DND-41 (cell line): ENCODE results near the gene VIL1.

Experiments
- ATAC-seq: fragments of 200-7000 bp; cut with Tn5 transposase; 3 replicates; pipeline ENCODE4 v1.9.1; 2021; ENCODE audit warnings: low read depth; ENCODE audit not compliant: insufficient read depth
- DNase-seq: peaks from one replicate; pipeline ENCODE4 v3.0.0-alpha.2; 2020
- H2AFZ ChIP-seq: 2 replicates; pipeline ENCODE4 v1.6.0; 2012; ENCODE audit warnings: low read depth, low read length
- H3K27ac ChIP-seq: 2 replicates; pipeline ENCODE4 v1.5.1; 2012; ENCODE audit warnings: low read length, inconsistent platforms
- H3K27me3 ChIP-seq: fragments of 200-600 bp; sonication (generic); 2 replicates; pipeline ENCODE4 v1.6.0; 2012; ENCODE audit warnings: low read length, mild to moderate bottlenecking, inconsistent platforms; ENCODE audit not compliant: insufficient read depth, poor library complexity
- H3K36me3 ChIP-seq: 2 replicates; pipeline ENCODE4 v1.5.1; 2012; ENCODE audit warnings: low read length, inconsistent platforms; ENCODE audit not compliant: insufficient read depth
- H3K4me1 ChIP-seq: 2 replicates; pipeline ENCODE4 v1.5.1; 2012; ENCODE audit warnings: mild to moderate bottlenecking, low read length; ENCODE audit not compliant: insufficient read depth
- H3K4me2 ChIP-seq: 2 replicates; pipeline ENCODE4 v1.6.0; 2012; ENCODE audit warnings: mild to moderate bottlenecking, moderate library complexity, low read length, inconsistent platforms; ENCODE audit not compliant: insufficient read depth
- H3K4me3 ChIP-seq, 2 experiments: fragments of 200-600 bp in 1 of 2; shearing (Covaris generic) in 1 of 2; 2 replicates each; pipeline ENCODE4 v1.5.1; 2012 to 2016; ENCODE audit warnings: inconsistent platforms in 2 of 2, low read length in 2 of 2, mild to moderate bottlenecking in 2 of 2, low read depth in 1 of 2, moderate library complexity in 1 of 2
- H3K79me2 ChIP-seq: 2 replicates; pipeline ENCODE4 v1.6.0; 2012; ENCODE audit warnings: low read length, inconsistent platforms; ENCODE audit not compliant: insufficient read depth
- H3K9ac ChIP-seq: 2 replicates; pipeline ENCODE4 v1.6.0; 2012; ENCODE audit warnings: low read depth, mild to moderate bottlenecking, inconsistent platforms, low read length, moderate library complexity
- H3K9me3 ChIP-seq: 2 replicates; pipeline ENCODE4 v1.5.1; 2012; ENCODE audit warnings: low read length, moderate library complexity, mild to moderate bottlenecking, inconsistent platforms; ENCODE audit not compliant: insufficient read depth, severe bottlenecking
- H4K20me1 ChIP-seq: 2 replicates; pipeline ENCODE4 v1.6.0; 2012; ENCODE audit warnings: low read length; ENCODE audit not compliant: insufficient read depth
- EZH2 ChIP-seq: IDR thresholded peaks from 3 replicates; pipeline ENCODE4 v1.6.1; 2012; ENCODE audit warnings: borderline replicate concordance, low read depth, mild to moderate bottlenecking, moderate library complexity, low read length, inconsistent platforms; ENCODE audit not compliant: severe bottlenecking
- TF ChIP-seq, protein P1 (sequence below): IDR thresholded peaks from 2 replicates; pipeline ENCODE4 v1.5.1; 2012; ENCODE audit warnings: borderline replicate concordance, low read length, moderate library complexity, mild to moderate bottlenecking; ENCODE audit not compliant: poor library complexity, severe bottlenecking; ENCODE audit errors: extremely low read depth

Gene VIL1

GRCh38 chr2:218378053-218378452, 40.9 kb upstream of the VIL1 start:
- TF ChIP-seq, protein P1, sequence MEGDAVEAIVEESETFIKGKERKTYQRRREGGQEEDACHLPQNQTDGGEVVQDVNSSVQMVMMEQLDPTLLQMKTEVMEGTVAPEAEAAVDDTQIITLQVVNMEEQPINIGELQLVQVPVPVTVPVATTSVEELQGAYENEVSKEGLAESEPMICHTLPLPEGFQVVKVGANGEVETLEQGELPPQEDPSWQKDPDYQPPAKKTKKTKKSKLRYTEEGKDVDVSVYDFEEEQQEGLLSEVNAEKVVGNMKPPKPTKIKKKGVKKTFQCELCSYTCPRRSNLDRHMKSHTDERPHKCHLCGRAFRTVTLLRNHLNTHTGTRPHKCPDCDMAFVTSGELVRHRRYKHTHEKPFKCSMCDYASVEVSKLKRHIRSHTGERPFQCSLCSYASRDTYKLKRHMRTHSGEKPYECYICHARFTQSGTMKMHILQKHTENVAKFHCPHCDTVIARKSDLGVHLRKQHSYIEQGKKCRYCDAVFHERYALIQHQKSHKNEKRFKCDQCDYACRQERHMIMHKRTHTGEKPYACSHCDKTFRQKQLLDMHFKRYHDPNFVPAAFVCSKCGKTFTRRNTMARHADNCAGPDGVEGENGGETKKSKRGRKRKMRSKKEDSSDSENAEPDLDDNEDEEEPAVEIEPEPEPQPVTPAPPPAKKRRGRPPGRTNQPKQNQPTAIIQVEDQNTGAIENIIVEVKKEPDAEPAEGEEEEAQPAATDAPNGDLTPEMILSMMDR, result no peak
- TF ChIP-seq EZH2, result no peak
- no peaks in the 10 kb centered on the region for H3K79me2 ChIP-seq
- no peak for DNase-seq
- no peaks in the 10 kb centered on the region for H3K36me3 ChIP-seq
- no peaks in the 10 kb centered on the region for H3K27me3 ChIP-seq
- H3K9me3 ChIP-seq, result no peaks in the 10 kb centered on the region
- H3K4me3 ChIP-seq, result no peak overlapping the region
- H3K27ac ChIP-seq, result no peak overlapping the region
- H2AFZ ChIP-seq, result no peak overlapping the region
- H4K20me1 ChIP-seq, result no peaks in the 10 kb centered on the region
- ATAC-seq, result no peak
- no peak overlapping the region for H3K4me2 ChIP-seq
- no peak overlapping the region for H3K9ac ChIP-seq
- H3K4me1 ChIP-seq, result no peaks in the 10 kb centered on the region

GRCh38 chr2:218381916-218382366, 37.0 kb upstream of the VIL1 start, which contains the start of gene SLC11A1:
Gene SLC11A1, plus strand, starts transcription at chr2:218382273. Its CDS starts 96 bp downstream, at chr2:218382369.
- Histone ChIP-seq H3K4me3 (no peak within 1 kb of the TSS), H3K4me2 (no peak within 1 kb of the TSS), H3K27me3 (no peaks in the 10 kb centered on the region), H3K4me1 (no peaks in the 10 kb centered on the region), H4K20me1 (no peaks in the 10 kb centered on the region), H3K9ac (no peak within 1 kb of the TSS), H3K27ac (no peak within 1 kb of the TSS), H3K36me3 (no peaks in the 10 kb centered on the region), H3K9me3 (no peaks in the 10 kb centered on the region), H3K79me2 (no peaks in the 10 kb centered on the region), H2AFZ (no peak within 1 kb of the TSS)
- TF ChIP-seq EZH2, result no peak
- TF ChIP-seq, protein P1, result no peak
- DNase-seq (no peak), ATAC-seq (no peak)

- H3K27ac ChIP-seq, result no peak overlapping the region
Observed at GRCh38 chr2:218382785-218383184, 36.1 kb upstream of the VIL1 start.

More at GRCh38 chr2:218382785-218383184, 36.1 kb upstream of the VIL1 start:
- TF ChIP-seq EZH2, result no peak
- TF ChIP-seq, protein P1, result no peak
- Histone ChIP-seq H3K4me3 (no peak overlapping the region), H3K79me2 (no peaks in the 10 kb centered on the region), H3K9ac (no peak overlapping the region), H2AFZ (no peak overlapping the region), H3K36me3 (no peaks in the 10 kb centered on the region), H3K27me3 (no peaks in the 10 kb centered on the region), H3K4me2 (no peak overlapping the region), H3K9me3 (no peaks in the 10 kb centered on the region), H3K4me1 (no peaks in the 10 kb centered on the region), H4K20me1 (no peaks in the 10 kb centered on the region)
- ATAC-seq, result no peak
- DNase-seq, result no peak
